NCI-H1417 treated with DMSO at 0.1 percent for 48 hours (cell line): Measurements from ENCODE around the gene FGF21.
"Not testable (repeated sequence)": the region's sequence is repeated elsewhere in the genome, so short reads cannot be mapped to it uniquely, and the experiment has no call there.

Source experiments
- DNase-seq: peaks from one replicate; lab custom pipeline; 2025; lab: John Stamatoyannopoulos, UW

FGF21 gene

DNA sequence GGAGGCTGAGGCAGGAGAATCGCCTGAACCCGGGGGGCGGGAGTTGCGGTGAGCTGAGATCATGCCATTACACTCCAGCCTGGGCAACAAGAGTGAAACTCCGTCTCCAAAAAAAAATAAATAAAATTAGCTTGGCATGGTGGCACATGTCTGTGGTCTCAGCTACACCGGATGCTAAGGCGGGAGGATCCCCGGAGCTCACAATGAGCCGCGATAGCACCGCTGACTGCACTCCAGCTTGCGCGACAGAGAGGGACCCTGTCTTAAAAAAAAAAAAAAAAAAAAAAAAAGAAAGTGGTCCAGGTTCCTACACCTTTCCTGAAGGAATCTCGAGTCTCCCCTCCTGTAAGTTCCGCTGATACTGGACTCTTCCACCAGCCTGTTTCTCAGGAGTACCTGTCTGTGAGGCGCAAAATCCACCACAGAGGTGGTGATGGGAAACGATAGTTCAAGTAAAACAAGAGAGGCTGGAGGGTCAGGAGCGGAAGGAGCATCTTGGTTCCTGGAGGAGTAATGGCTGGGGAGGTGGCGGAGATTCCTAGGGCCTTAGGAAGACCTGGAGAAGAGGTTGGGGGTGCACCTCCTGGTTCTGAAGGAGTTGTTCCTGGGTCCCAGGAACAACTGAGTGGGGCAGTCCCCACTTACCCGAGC lies 3.4 kb upstream of the FGF21 start:
- no peak for DNase-seq

DNA sequence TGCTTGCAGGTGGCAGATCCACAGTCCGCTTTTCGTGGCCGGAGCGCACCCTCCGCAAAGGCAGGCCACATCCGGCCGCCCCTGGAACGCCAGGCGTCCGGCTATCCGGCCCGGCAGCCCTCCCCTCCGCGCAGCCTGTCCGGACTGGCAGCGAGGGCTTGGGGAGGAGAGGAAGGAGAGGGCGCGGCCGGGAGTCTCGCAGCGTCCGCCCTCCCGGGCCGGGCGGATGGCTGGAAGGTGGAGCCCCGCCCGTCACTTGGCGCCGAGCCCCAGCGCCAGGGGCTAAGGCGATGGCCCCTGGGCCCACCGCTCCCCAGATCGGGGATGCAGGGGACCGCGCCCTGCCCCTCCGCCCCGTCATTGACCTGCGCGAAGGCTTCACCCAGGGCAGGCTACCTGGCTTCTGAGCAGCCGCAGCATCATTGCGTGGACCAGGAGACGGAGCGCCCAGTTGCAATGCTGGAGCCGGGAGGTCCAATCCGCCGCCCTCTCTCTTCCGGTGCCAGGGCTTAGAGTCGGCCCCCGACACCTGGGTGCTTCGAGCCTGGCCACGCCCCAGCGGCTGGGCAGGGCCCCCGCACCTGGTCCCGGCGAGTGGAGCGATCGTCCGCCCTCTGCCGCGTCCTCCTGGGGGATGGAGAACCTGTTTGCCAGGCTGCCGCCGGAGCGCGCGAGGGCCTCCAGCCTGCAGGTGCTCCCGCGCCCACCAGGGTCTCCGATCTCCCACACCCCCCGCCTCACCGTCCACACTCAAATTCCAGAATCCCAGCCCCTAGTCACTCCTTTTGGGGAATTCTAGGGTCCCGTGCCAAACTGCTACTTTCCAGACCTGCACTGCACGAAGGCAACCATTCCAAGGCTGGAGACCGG lies 2.6 kb upstream of the FGF21 start, which contains the start of gene FUT1:
TSS of gene FUT1 (minus strand) at position 146 of the 870 bp plus-strand sequence. CDS start 1,360 bp downstream, outside the sequence.
- peak; percentile 50 for DNase-seq

DNA sequence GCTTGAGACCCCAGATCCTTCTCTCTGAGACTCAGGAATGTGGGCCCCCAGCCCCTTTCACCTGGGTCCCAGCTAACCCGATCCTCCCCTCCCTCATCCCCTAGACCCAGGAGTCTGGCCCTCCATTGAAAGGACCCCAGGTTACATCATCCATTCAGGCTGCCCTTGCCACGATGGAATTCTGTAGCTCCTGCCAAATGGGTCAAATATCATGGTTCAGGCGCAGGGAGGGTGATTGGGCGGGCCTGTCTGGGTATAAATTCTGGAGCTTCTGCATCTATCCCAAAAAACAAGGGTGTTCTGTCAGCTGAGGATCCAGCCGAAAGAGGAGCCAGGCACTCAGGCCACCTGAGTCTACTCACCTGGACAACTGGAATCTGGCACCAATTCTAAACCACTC lies 463 bp downstream of the FGF21 start:
- DNase-seq: no peak

DNA sequence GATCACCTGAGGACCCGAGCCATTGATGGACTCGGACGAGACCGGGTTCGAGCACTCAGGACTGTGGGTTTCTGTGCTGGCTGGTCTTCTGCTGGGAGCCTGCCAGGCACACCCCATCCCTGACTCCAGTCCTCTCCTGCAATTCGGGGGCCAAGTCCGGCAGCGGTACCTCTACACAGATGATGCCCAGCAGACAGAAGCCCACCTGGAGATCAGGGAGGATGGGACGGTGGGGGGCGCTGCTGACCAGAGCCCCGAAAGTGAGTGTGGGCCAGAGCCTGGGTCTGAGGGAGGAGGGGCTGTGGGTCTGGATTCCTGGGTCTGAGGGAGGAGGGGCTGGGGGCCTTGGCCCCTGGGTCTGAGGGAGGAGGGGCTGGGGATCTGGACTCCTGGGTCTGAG lies 888 bp downstream of the FGF21 start:
- no peak for DNase-seq

DNA sequence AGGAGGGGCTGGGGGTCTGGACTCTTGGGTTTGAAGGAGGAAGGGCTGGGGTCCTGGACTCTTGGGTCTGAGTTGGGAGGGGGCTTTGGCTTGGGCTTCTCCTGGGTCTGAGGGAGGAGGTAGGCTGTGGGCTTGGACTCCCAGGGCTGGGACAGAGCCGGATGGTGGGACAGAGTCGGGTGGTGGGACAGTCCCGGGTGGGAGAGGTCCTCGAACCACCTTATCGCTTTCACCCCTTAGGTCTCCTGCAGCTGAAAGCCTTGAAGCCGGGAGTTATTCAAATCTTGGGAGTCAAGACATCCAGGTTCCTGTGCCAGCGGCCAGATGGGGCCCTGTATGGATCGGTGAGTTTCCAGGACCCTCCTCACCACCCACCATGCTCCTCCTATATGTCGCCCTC lies 1.4 kb downstream of the FGF21 start:
- no peak for DNase-seq

DNA sequence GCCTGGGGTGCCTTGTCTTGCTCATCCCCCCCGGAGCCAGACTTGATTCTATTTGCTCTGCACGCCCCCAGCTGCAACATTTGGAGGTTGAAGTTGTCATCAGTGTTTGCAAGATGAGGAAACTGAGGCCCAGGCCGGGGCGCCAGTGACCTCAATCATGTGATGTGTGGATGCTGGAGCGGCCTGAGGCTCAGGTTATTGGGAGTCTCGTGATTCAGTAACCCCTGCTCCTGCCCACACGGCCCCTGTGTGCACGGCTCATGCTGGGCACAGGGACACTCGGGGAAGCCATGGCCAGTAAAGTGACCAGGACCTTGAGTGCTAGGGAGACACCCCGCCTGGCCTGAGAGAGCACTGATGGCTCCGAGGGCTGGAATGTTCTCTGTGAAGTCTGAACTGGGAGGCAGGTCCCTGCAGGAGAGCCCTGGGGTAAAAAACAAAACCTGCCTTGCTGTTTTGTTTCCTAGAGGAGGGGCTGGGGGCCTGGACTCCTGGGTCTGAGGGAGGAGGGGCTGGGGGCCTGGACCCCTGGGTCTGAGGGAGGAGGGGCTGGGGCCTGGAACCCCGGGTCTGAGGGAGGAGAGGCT lies 1.9 kb downstream of the FGF21 start:
- no peak for DNase-seq

DNA sequence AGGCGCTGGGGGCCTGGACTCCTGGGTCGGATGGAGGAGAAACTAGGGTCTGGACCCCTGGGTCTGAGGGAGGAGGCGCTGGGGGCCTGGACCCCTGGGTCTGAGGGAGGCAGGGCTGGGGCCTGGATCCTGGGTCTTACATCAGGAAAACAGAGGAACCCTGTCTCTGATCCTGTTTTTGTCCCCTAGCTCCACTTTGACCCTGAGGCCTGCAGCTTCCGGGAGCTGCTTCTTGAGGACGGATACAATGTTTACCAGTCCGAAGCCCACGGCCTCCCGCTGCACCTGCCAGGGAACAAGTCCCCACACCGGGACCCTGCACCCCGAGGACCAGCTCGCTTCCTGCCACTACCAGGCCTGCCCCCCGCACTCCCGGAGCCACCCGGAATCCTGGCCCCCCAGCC lies 2.4 kb downstream of the FGF21 start:
- no peak for DNase-seq

DNA sequence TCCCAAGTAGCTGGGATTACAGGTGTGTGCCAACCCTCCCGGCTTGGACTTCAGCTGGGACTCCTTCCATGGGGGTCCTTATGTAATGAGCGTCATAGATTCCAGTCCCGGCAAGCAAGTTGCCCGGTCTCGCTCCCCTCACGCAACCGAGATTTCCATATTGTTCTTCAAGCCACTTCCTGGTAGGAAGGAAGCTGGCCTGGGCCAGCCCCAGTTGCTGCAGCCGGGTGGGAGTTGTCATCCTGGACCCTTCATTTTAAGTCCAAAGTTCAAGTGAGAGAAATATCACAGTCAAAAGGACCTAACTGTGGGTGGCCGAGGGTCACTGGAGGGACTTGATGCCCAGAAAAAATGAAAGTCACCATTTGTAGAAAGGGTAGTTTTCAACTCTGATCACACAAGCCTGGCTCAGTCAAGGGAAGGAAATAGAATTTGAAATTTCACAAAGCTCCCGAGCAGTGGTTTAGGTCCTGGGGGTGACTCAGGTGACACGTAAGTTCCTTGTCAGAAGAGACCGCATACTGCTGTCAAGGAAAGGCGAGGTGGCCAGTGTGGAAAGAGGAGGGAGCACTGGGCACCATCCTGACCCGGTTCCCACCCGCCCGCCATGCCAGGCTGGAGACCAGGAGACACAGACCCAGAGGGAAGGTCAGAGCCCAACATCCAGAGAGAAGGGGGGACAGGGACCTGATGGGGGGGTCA lies 5.3 kb downstream of the FGF21 start:
- DNase-seq: no peak

DNA sequence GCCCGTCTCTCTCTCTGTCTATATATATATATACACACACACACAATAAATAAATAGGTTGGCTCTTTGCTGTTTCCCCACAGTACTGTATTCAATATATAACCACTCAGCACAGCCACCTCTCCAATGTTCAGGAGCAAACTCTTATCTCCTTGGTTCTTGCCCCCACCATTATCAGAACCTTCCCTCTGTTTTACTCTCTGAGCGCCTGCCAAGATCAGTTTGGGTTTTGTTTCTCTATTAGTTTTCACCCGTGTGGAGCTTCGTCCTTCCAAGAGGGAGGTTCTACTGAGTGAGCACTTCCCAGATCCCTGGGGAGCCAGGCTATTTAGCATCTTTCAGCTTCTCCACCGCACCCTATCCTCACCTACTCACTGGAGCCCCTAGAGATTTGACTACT lies 10.5 kb downstream of the FGF21 start:
- not testable (repeated sequence) for DNase-seq

DNA sequence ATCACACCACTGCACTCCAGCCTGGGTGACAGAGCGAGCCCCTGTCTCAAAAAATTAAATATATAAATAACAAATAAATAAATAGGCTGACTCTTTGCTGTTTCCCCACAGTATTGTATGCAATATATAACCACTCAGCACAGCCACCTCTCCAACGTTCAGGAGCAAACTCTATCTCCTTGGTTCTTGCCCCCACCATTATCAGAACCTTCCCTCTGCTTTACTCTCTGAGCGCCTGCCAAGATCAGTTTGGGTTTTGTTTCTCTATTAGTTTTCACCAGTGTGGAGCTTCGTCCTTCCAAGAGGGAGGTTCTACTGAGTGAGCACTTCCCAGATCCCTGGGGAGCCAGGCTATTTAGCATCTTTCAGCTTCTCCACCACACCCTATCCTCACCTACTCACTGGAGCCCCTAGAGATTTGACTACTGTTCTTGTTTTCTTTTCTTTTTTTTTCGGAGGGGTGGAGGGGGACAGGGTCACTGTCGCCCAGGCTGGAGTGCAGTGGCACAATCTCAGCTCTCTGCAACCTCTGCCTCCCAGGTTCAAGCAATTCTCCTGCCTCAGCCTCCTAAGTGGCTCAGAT lies 12.9 kb downstream of the FGF21 start:
- not testable (repeated sequence) for DNase-seq

DNA sequence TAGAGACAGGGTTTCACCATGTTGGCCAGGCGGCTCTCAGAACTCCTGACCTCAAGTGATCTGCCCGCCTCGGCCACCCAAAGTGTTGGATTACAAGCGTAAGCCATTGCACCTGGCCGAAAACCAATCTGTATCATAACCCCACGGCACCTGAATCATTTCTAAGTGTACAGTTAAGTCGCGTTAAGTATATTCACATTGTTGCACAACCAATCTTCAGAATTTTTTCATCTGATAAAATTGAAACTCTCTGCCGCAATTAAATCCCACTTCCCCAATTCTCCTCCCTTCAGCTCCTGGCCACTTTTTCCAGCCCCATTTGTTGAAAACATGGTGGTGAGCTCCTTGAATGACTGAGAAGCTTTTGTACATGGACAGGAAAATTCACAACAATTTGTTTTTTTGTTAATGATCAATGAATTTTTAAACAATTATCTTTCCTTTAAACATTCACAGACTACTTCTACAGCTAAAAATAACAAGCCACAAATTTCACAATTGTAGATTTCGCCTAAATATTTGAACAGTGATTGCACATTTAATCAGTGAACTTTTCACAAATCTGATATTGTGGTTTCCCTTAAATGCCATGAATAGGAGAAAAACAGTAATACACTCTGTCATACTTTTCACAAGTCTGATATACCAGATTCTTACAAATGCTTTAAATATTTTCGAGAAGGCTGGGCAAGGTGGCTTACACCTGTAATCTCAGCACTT lies 13.8 kb downstream of the FGF21 start:
- DNase-seq: no peak

DNA sequence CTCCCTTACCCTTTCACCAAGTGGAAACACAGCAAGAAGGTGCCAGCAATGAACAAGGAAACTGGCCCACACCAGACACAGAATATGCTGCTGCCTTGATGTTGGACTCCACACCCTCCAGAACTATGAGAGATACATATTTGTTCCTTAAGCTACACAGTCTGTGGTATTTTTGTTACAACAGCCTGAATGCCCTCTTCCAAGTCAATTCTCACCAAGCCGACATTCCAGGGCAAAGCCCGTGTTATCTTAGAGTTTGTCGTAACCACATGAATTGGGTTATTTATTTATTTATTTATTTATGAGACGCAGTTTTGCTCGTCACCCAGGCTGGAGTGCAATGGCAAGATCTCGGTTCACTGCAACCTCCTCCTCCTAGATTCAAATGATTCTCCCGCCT lies 14.9 kb downstream of the FGF21 start:
- DNase-seq: no peak

DNA sequence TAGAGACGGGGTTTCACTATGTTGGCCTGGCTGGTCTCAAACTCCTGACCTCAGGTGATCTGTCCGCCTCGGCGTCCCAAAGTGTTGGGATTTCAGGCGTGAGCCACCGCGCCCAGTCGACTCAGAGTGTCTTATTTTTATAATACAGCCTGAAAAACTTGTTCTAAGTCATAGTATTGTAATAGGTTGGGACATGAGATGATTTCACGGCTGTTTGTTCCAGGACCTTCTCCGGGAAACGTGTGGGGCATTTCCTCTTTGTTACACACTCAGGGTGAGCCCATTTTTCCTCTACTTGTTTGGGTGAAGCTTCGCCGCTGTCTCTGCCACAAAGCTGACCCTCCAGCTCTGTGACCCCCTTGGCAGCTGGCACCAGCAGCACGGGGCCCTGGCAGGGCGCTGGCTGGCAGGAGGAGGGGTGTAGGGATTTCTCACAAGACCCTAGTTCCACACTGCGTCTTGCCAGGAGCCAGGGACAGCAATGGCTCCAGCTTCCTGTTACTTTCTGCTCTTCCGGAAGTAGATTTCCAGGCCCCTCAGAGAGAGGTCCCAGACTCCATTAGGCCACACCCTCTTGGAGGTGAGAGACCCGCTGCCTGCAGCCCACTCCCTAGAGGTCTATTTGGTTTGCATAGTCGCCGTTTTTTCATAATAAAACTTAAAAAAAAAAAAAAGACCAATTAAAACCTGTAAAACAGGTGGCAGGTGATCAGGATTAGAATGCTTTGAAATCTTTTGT lies 15.6 kb downstream of the FGF21 start:
- no peak for DNase-seq

DNA sequence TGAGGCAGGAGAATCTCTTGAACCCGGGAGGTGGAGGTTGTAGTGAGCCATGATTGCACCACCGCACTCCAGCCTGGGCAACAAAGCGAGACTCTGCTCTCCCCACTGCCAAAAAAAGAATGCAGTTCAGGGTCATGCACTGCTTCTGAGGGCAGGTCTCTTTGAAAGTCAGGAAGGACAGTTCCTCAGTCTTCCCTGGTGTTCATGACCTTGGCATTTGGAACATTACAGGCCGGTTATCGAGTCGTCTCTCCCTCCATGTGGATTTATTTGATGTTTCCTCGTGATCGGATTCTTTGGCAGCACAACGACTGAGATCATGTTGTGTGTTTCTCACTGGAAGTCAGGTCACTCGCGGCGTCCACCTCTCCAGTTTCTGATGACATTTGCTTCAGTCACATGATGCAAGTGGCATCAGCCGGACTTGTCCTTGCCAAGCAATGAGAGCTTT lies 17.2 kb downstream of the FGF21 start:
- no peak for DNase-seq

DNA sequence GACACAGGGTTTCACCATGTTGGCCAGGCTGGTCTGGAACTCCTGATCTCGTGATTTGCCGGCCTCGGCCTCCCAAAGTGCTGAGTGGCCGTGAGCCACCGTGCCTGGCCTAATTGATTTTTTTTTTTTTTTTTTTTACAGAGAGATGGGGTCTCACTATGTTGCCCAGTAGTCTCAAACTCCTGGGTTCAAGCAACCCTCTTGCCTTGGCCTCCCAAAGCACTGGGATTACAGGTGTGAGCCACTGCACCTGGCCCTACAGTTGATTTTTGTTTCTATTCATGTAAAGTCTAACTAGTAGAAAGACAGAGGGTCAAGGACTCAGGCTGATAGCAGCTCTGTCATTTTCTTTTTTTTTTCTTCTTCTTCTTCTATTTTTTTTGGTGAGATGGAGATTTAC lies 21.8 kb downstream of the FGF21 start:
- no peak for DNase-seq

DNA sequence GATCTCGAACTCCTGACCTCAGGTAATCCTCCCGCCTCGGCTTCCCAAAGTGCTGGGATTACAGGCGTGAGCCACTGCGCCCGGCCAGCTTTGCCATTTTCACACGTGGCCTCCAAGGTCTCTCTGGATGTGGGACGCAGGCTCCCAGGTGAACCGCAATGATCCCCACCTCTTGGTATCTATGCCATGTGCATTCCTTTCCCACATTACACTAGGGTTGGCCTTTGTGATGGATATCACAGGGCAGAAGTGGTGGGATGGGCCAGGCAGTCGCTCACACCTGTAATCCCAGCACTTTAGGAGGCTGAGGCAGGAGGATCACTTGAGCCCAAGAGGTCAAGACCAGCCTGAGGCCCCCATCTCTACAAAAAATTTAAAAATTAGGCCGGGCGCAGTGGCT lies 22.4 kb downstream of the FGF21 start:
- DNase-seq: no peak

DNA sequence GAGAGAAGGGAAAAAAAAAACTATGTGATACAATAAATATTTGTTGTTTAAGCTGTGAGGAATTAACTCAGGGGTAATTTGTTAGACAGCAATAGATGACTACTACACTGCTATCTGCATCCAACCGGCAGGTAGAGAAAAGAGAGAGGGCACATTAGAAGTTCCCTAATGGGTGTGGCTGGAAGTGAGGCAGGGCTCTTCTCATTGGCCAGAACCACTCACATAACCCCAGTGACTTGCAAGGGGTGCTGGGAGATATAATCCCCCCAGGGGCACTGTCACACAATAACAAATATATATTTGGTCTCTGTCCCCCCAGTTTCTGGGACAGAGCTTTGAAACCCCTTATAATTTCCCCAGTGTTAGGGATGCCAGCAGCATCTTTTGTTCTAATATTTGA lies 24.3 kb downstream of the FGF21 start:
- DNase-seq: no peak

DNA sequence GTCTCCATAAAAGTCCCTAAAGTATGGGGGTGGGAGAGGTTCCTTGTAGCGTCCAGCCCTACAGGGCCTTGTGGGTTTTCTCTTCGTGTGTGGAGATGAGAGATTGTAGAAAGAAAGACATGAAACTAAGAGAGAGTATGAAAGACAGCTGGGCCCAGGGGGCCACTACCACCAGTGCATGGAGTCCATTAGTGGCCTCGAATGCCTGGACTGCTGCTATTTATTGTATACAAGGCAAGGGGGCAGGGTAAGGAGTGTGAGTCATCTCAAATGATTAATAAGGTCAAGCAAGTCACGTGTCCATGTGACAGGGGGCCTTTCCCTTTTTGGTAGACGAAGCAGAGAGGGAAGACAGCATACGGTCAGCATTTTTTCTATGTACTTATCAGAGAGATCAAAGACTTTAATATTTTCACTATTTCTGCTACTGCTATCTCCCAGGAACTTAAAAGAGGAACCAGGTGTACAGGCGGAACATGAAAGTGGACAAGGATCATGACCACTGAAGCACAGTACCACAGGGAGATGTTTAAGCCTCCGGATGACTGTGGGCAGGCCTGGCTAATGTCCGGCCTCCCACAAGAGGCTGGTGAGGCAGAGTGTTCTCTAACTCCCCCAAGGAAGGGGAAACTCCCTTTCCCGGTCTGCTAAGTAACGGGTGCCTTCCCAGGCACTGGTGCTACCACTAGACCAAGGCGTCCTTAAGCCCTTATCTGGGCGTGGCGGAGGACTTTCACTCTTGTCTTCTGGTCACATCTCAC lies 25.5 kb downstream of the FGF21 start:
- DNase-seq: no peak

DNA sequence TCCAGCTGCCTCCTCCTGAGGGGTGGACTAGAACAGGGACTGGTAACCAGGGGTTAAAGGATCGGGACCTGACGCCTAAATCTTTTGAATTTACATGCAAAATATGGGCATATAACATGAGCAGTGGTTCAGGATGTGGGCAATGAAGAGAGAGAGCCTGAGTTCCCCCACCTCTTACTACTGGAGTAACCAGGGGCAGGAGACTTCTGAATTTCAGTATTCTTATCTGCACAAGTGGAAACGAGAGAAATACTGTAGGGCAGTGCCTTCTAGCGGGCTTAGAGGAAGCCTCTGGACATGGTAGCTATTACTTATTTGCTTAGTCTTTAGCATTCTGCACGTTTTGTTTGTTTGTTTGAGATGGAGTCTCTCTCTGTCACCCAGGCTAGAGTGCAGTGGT lies 29.2 kb downstream of the FGF21 start:
- no peak for DNase-seq

DNA sequence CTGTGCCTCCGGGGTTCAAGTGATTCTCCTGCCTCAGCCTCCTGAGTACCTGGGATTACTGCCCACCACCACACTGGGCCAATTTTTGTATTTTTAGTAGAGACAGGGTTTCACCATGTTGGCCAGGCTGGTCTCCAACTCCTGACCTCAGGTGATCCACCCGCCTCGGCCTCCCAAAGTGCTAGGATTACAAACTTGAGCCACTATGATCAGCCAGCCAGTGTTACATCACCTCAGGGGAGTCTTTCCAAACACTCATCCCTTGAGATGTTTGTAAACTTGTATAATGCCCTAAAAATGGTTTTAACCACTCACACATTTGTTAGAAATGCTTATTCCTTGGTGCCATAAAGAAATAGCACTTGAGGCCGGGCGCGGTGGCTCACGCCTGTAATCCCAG lies 31.1 kb downstream of the FGF21 start:
- DNase-seq: not testable (repeated sequence)
